GM18868 (cell line): Measurements from ENCODE around the gene HIC1.

Experiments
- ATAC-seq: cut with Tn5 transposase; IDR thresholded peaks from one replicate; pipeline ENCODE4 v1.9.1; 2021; ENCODE audit warnings: mild to moderate bottlenecking, moderate library complexity; ENCODE audit not compliant: unreplicated experiment

Gene HIC1

DNA sequence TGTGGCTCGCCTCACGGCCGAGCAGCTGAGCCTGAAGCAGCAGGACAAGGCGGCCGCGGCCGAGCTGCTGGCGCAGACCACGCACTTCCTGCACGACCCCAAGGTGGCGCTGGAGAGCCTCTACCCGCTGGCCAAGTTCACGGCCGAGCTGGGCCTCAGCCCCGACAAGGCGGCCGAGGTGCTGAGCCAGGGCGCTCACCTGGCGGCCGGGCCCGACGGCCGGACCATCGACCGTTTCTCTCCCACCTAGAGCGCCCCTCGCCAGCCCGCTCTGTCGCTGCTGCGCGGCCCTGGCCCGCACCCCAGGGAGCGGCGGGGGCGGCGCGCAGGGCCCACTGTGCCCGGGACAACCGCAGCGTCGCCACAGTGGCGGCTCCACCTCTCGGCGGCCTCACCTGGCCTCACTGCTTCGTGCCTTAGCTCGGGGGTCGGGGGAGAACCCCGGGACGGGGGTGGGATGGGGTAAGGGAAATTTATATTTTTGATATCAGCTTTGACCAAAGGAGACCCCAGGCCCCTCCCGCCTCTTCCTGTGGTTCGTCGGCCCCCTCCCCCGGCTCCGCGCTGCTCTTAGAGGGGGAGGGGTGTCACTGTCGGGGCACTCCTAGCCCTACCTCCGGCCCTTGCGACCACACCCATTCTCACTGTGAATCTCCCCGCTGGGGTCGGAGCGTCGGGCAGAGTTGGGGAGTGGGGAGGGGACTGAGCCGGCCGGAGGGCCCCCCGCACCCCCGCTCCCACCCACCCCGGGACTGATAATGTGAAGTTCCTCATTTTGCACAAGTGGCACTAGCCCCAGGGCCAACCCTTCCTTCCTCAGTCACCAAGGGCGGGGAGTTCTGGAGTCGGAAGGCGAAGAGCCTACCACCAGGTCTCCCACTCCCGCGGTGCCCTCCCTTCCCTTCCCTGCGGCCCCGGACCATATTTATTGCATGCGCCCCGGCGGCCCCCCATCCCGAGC lies 4.0 kb downstream of the HIC1 start:
- no peak for ATAC-seq

DNA sequence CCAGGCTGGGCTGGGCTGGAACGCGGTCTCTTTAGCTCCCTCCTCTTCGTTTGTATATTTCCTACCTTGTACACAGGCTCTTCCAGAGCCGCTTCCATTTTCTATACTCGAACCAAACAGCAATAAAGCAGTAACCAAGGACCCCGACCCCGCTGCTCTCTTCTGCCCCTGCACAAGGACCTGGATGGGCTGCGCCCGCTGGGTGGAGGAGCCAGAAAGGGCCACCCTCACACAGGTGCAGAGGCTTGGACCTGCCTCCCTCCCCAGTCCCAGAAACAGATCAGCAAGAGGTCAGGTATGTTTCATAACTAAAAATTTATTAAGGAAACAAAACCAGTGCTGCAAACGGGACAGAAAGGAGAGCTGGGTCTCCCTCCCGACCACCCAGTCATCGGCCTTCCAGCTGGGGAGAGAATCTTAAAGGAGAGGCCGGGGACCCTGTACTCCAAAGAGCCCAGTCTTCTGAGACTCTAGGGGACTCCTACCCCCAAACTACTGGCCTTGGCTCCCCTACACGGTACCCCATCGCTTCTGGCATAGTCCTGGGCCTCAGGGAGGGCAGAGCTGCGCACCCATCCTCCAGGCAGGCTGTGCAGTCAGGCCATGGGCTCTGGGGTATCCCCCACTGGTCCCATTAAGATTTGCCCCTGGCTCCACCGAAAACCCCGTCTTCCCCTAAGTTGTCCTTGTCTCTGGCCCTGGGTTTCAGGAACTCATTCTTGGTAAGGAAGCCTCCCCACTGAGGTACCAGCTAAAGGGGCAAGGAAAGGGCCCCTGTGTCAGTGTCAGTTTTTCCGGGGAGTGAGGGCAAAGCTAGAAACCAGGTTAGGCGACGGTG lies 4.9 kb downstream of the HIC1 start:
- ATAC-seq = no peak

DNA sequence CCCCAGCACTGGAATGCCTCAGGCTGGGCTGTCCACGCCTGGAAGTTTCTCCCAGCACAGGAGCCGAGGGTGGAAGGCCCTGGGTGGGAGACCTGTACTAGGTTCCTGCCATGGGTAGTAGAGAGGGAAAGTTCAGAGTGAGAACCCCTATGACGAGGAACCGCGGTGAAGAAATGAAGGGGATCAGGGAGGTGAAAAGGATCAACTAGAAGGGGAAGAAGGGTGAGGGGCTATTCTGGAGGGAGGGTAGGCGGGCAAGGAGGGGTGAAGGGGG lies 5.4 kb downstream of the HIC1 start:
- ATAC-seq = no peak

DNA sequence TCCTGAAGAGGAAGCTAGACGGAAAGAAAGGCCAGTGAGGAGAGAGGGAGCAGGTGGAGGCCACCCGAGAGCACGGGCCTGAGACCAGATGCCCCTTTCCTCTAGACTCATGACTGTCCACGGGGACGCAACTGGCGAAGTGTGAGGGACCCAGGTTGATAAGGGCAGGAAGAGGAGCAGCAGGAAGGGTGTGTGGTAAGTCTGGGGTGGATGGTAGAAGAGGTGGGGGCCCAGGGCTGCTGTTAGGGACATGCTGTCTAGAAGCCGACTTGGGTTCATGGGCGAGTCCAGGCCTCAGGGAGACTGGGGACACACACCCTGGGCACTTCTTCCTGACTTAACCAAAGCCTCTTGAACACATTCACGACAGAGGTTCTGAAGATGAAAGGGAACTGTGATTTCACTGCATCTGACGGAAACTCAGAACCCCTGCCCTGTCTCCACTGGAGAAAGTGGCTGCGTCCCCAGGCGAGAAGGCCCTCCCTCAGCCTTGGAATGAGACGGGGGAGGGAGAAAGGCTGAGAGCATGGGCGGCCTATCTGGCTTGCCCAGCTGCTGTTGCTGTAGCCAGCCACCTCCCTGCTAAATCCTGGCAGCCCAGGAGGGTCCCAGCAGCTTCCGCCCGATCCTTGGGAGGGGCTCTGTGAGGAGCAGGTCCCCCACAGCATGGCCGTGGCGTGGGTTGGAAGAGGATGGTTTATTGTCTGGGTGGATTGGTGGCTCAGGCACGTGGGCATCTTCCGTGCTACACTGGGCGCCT lies 6.0 kb downstream of the HIC1 start:
- ATAC-seq = no peak

DNA sequence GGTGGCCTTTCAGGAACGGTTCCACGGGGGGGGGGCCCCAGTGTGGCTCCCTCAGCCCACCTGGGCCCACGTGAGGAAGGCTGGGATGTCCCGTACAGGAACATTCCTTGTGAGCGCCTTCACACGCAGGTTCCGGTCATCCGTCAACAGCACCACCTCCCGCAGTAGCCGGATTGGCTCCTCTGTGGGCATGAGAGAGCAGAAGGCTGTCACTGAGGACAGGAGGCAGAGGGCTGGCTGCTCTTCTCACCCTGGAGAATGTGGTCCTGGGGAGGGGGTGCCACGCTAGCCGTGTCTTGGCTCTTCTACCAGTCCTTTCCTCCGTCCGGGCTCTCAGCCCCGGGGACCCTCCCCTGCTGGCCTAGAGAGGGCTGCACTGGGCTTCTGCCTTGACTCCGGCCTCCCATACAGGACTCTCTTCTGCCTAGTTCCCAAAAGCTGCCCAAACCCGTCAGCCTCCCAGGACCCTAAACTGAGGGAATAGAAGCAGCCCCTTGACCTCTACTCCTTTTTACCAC lies 6.6 kb downstream of the HIC1 start:
- ATAC-seq = no peak

DNA sequence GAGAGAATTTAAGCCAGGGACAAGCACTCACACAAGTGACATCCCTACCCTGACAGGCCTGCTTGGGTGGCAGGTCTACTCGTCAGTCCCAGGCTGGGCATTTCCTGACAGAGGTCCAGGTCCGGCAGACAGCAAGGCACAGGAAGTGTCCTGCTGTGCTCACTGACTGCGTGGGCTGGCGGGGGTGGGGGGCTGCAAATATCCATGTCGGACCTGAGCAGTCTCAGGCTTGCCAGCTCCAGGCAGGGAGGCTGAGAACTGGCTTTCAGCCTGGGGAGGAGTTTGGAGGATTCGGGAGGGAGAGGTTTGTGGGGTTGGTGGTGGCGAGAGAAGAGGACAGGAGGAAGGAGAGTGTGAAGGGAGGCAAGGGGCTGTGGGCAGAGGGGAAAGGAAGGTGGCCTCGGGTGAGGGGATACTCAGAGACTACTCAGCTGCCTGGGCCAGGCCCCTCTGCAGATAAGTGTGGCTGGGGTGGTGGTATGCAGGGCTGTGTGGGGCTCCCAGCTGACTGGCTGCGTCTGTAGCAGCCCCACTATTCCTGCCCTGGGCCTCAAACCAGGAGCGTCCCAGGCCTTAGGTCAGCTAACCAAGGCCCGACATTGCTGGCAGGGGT lies 7.8 kb downstream of the HIC1 start:
- ATAC-seq = no peak

DNA sequence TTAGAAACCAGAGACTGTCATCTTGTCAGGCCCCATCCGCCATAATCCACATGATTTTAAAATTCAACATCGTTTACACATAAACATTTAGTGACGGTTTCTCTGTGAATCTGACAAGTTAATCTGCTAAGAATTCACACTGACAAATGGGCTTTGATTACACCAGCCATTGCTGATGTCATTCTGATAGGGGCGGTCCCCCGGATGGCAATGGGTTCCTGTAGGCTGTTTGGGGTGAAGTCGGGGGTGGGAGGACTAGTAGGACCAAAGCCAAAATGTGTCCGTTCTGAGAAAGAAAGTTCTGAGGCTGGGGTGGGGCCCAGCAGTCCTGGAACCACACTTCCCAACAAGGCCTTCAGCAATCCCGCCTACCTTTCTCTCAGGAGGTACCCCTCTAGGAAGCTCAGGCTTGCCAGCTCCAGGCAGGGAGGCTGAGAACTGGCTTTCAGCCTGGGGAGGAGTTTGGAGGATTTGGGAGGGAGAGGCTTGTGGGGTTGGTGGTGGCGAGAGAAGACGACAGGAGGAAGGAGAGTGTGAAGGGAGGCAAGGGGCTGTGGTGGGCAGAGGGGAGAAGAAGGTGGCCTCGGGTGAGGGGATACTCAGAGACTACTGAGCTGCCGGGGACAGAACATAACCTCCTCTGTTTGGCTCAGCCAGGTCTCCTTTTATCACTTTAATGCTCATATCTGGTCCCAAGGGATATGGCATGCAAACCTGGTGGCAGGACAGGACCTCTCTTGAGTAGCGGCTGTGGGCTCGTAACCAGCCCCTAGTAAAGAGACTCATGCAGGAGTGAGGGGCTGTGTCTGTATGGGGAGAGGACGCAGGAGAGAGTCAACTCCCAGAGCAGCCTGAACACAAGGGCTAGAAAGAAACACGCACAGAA lies 8.6 kb downstream of the HIC1 start:
- ATAC-seq = no peak

DNA sequence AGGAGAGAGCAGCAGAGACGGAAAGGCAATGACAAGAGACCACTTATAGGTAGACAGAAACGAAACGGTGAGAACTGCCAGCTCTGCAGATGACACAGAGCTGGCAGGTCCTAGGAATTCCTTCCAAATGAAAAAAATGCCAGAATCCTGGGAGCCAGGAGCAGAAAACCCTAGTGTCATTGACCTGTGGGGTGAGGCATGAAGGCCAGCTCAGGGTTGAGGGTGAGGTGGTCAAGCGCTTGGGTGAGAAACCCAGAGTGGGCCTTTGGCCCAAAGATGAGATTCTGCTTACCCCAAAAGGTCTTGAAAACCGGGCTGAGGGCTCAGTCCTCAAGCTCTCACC lies 9.2 kb downstream of the HIC1 start:
- no peak for ATAC-seq

DNA sequence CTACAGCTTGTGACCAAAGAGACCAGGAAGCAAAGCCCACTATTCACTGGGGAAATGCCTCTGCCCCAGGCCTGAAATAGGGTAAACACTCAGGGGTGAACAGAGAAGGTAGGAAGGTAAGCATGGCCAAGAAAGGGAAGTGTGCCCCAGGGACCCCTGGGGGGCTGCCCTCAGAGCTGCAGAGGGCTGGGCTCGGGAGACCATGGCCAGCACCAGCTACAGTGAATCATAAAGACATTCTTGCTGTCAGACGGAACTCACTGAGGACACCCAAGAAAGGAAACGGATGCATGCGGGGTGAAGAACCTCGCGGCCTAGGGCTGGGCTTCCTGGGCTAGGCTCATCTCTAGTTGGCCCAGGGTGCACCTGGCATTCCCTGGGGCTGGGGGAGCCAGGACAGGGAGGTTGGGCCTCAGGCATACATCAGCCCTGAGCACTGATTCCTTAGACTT lies 9.6 kb downstream of the HIC1 start:
- ATAC-seq = no peak

DNA sequence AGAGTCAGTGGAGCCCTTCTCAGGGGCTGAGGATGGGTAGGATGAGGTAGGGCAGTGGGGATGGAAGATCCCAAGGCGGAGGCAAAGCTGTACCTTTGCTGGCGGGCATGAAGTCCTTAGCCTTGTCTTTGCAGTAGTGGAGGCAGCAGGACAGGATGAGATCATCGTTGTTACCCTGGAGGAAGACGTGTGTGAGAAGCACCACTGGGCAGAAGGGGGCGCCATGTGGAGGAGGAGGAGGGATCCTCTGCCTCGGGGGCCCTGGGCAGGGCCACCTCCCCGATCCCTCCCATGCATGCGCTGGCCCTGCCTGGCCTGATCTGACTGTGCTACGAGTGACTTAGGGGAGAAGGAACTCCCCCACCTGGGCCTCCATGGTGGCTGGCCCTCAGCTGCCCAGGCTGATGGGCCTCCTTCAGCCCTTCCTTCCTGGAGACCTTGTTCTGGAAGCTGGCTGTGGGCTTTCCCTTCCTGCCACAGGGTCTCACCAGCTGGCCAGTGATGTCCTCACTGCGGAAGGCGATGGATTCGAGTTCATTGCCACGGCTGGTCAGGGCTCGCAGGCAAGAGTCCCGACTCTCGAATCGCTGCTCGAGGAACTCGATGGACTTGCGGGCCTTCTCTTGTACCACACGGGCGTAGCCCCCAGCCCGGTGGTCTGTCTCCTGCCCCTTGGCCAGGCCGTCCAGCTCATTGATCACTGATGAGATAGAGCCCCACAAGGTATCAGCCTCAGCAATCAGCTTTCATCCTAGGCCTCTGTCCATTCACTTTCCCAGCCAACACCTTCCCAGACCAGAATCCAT lies 10.3 kb downstream of the HIC1 start:
- peak; percentile 44 for ATAC-seq

DNA sequence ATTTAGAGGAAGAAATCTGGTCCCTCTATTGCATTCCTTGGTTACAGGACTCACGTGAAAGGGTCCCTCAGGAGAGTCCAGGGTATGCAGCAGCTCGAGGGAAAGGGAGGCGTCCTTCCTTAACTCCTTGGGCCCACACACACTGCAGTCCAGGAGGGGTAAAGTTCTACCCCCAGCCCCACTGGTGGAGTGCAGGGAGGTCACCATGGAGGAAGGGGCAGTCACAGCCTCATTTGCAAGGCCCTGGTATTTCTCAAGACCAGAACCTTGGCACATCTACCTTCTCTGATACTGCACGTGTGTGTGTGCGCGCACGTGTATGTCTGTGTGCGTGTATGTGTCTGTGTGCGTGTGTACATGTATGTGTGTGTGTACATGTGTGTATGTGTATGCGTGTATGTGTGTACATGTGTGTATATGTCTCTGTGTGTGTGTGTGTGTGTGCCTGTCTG lies 11.1 kb downstream of the HIC1 start:
- no peak for ATAC-seq

DNA sequence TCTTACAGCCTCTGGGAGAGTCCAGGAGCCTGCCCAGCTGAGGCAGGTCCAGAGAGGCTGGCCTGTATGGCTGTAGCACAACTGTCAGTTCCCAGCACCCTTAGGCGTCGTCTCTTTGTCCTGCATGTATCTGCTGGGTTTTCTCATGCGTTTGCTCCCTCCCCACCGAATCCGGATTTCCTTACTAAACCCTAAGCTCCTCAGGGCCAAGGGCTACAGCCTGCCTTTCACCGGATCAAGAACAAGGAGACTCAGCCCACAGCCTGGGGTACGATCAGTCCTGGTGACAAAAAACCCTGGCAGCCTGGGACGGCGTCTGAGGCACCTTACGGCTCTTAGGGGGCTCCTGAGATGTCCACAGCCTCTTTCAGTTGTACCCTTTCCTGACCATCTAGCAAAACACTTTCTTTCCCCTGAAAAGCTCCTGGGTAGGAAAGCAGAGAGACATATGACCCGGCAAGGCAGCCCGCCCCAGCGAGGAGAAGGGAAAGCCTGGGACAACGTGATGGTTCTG lies 12.2 kb downstream of the HIC1 start:
- no peak for ATAC-seq

DNA sequence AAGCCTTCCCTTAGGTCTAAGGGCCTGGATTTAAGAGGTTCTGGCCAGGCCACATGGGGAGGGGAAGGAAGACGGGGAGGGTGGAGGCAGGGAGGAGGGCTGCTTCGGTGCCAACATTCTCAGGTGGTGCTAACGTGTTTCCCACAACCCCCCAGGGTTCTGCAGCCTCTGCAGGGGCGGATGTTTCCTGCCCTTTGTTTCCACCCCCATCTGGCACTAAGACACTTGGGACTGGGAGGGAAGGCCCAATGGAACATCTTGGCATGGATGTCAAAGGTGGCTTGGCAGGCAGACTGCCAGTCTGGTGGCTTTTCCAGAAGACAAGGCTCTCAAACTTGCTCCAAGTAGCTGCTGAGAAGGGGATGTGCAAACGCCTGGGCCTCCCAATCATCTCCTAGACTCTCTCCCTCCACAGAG lies 12.7 kb downstream of the HIC1 start:
- no peak for ATAC-seq

DNA sequence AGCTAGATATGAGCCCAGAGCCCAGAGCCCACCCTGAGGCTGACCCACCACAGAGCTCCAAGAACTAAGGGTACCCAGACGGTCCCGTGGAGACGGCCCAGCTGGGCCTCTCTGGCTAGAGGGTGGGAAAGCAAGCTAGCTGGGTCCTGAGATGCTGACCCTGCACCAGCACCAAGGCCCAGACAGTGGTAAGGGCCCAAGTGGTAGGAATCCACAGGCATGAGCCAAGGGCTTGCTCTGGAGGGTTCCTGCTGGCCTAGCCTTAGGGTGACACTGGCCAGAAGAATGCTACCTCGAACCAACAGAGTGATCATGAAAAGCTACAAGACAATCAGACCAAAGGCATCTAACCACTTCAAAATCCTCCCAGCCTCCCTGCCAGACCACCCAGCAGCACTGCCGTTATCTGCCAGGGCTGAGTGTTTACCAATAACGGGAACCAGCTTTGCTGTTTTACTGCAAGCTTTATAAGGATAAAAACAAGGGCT lies 13.2 kb downstream of the HIC1 start:
- ATAC-seq = no peak

DNA sequence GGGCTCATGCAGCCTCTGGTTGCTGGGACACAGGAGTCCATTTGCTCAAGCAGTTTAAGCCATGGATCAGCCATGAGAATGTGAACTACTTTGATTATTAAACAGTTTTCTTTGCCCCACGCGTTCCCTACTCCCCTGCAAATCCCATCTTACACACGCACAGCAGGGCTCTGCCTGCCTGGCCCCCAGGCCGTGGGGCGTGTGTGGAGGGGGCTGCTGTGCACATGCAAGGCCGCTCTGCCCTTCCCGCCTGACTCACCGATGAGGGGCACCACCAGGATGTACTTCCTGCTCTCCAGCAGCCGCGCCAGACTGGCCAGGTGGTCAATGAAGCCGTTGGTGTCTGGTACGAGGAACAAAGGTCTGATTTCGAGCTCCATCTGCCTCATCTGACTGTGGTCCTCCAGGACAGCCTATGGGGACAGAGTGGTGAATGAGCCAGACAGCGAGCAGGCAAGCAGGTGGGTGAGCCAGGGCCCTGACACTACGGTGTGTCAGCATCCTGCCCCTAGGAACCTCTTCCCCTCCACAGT lies 13.7 kb downstream of the HIC1 start:
- ATAC-seq = no peak

DNA sequence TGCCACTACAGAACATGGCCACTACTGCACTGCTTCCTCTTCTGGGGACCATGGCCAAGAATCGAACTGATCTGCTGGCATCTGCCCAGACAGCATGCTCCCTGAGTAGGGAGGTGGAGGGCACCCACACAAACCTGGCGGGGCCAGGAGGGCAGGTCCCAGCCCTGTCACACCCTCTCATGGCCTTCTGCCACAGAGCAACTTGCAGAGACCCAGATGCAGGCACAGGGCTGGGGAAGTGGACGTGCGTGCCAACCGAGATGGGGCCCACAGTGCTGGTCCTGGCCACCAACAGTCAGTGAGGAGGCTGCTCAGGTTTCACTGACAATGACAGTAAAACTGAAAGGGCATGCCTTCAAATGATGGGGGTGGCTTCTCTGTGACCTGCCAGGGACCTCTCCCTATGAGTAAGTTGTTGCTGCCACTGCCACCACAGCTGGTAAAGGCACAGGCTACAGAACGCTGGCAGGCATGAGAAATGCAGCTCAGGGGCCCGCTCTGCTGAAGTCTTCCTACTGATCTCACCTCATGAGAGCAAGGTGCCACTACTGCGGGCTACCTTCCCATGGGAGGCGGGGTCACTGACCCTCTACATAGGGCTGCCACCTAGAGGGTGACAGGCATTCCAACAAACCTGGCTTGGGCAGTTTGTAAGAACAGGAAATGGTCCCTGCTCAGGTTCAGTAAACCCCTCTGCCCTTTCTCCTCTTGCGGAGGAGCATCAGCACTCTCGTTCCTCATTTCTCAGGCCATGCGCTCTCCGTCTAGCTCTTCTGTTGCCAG lies 15.5 kb downstream of the HIC1 start:
- ATAC-seq = peak; percentile 77

DNA sequence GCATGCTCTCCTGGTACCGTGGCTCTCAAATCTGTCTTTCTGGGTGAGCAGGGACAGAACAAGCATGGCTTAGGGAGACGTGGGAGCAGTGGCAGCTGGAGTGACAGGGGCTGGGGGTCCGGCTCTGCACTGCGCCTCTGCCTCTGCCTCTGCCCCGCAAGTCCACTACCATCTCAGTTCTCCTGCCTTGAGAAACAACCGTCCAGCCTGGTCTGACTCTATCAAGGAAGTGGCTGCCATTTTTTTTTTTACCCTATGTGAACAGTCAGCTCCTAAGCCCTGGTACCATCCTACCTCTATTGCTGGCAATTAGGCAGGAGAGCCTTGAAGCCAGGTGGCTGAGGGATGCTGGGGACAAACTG lies 16.1 kb downstream of the HIC1 start:
- ATAC-seq = no peak
